Tibial nerve (tissue), 4 donors: ENCODE measurements around the gene S100A10.

Experiments used
- EP300 ChIP-seq, 2 donors: sonication (generic); formaldehyde crosslinking; IDR thresholded peaks; one replicate each; pipeline ENCODE4 v1.6.1; 2017; ENCODE audit warnings: antibody characterized with exemption in 2 of 2, mild to moderate bottlenecking in 1 of 2
- TF ChIP-seq, protein P1 (sequence below), 5 experiments: fragments of 200-600 bp in 3 of 5; fragments of 450-650 bp in 2 of 5; sonication (generic) in 3 of 5; IDR thresholded peaks; one replicate each; pipeline ENCODE4 v1.5.1; 2016 to 2019; ENCODE audit warnings: antibody characterized with exemption in 5 of 5, mild to moderate bottlenecking in 3 of 5, moderate library complexity in 2 of 5

DNA sequence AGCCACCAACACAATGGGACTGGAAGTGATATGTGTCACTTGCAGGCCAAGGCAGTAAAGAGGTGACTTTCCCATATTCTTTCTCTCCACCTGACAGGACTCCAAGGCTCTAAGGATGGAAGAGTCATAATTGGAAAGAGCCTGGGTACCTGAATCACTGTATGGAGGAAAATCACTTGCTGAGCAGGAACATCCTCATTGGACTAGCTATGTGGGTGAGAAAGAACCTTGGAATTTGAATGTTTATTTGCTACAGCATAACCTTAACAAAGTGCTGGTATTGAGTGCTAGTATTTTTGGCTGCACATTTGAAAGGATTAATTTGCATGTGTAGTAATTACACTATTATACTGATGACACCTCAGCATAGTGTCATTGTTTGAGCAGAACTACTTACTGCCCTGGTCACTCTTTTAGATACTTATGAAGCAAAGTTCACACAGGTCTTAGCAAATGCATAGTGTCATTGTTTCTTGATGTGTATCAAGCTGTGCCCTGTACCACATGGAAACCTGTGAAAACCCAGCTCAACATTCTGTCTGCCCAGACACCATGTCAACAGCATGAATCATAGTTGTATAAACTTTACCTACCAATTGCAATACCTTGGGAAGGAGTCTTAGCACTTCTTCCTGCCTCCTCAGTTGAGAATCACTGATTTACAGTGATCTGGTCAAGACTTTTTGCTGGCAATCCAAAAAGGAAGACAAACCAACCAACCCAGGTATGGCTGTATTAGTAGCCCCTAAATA lies 5.1 kb upstream of the S100A10 start:
- TF ChIP-seq, protein P1, sequence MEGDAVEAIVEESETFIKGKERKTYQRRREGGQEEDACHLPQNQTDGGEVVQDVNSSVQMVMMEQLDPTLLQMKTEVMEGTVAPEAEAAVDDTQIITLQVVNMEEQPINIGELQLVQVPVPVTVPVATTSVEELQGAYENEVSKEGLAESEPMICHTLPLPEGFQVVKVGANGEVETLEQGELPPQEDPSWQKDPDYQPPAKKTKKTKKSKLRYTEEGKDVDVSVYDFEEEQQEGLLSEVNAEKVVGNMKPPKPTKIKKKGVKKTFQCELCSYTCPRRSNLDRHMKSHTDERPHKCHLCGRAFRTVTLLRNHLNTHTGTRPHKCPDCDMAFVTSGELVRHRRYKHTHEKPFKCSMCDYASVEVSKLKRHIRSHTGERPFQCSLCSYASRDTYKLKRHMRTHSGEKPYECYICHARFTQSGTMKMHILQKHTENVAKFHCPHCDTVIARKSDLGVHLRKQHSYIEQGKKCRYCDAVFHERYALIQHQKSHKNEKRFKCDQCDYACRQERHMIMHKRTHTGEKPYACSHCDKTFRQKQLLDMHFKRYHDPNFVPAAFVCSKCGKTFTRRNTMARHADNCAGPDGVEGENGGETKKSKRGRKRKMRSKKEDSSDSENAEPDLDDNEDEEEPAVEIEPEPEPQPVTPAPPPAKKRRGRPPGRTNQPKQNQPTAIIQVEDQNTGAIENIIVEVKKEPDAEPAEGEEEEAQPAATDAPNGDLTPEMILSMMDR (IDR thresholded peaks at IDR 0.05): no peak
- no peak for TF ChIP-seq EP300 (IDR thresholded peaks at IDR 0.05)
